GM12878 (cell line): ENCODE results near the gene DMXL2.

Source experiments
- MYC ChIP-seq: IDR thresholded peaks from 2 replicates; pipeline ENCODE4 v1.6.1; 2011; ENCODE audit warnings: mild to moderate bottlenecking, low read length, moderate library complexity, inconsistent platforms; ENCODE audit not compliant: insufficient read depth, insufficient replicate concordance, insufficient read length, severe bottlenecking
- RAD51 ChIP-seq: fragments of 450-650 bp; IDR thresholded peaks from 2 replicates; pipeline ENCODE4 v1.6.1; 2016; ENCODE audit warnings: moderate library complexity, mild to moderate bottlenecking, inconsistent platforms

GRCh38 chr15:51619331-51620035, 3.1 kb downstream of the DMXL2 start:
- TF ChIP-seq RAD51 (no peak), MYC (no peak)
